ENCODE measurements around the gene NDUFB8. TPM values are rescaled to one million over a fixed set of nuclear protein-coding genes. Genes with fewer than 3 reads are reported as not detected.

NDUFB8 gene
- total and polyA plus RNA-seq, 2 donors (not counting 1 experiment from before 2014, with no cell fraction given): 160 to 167 TPM

GRCh38 chr10:100504096-100504495 lies 25.6 kb downstream of the NDUFB8 start:
- H3K4me3 ChIP-seq (replicated peaks in 1 of 4; ENCODE audit: control extremely low read depth in 1 of 4, insufficient read depth in 1 of 4, low read depth in 3 of 4, low read length in 4 of 4): no peak overlapping the region
- peak in 1 of 2 donors; percentile 59 for DNase-seq (ENCODE audit: low read depth in 2 of 2)
- H3K9ac ChIP-seq (ENCODE audit: insufficient read depth, low read length): no peak overlapping the region
- H2AFZ ChIP-seq (ENCODE audit: low read length): no peak overlapping the region
- TF ChIP-seq EZH2 (IDR thresholded peaks at IDR 0.05; ENCODE audit: low read length, missing control alignments) (no peak), CTCF (conservative IDR thresholded peaks at IDR 0.05 in 1 of 2, IDR thresholded peaks at IDR 0.05 in 1 of 2; ENCODE audit: low read depth in 1 of 2, low read length in 2 of 2) (no peak)
- H3K27me3 ChIP-seq (ENCODE audit: control insufficient read depth, insufficient read depth, low read length): no peaks in the 10 kb centered on the region
- no peak overlapping the region for H3K27ac ChIP-seq (ENCODE audit: insufficient read depth, low read length)
- H4K20me1 ChIP-seq (ENCODE audit: control insufficient read depth, extremely low read depth, insufficient read depth, low read length): no peaks in the 10 kb centered on the region
- no peaks in the 10 kb centered on the region for H3K9me3 ChIP-seq (ENCODE audit: control insufficient read depth, insufficient read depth, low read depth, low read length)
- no peaks in the 10 kb centered on the region for H3K36me3 ChIP-seq (ENCODE audit: control insufficient read depth, insufficient read depth, low read length)
- no peaks in the 10 kb centered on the region for H3K79me2 ChIP-seq (ENCODE audit: control insufficient read depth, insufficient read depth, low read length)
- H3K4me1 ChIP-seq (ENCODE audit: control insufficient read depth, extremely low read depth, insufficient read depth, low read length): no peaks in the 10 kb centered on the region
- H3K4me2 ChIP-seq (ENCODE audit: extremely low read depth, insufficient read depth, low read length): no peak overlapping the region

GRCh38 chr10:100502926-100503494 lies 26.7 kb downstream of the NDUFB8 start:
- Histone ChIP-seq H3K27ac (ENCODE audit: insufficient read depth, low read length) (no peak overlapping the region), H3K36me3 (ENCODE audit: control insufficient read depth, insufficient read depth, low read length) (no peaks in the 10 kb centered on the region), H4K20me1 (ENCODE audit: control insufficient read depth, extremely low read depth, insufficient read depth, low read length) (no peaks in the 10 kb centered on the region), H2AFZ (ENCODE audit: low read length) (no peak overlapping the region), H3K79me2 (ENCODE audit: control insufficient read depth, insufficient read depth, low read length) (no peaks in the 10 kb centered on the region), H3K4me2 (ENCODE audit: extremely low read depth, insufficient read depth, low read length) (no peak overlapping the region), H3K4me3 (replicated peaks in 1 of 4; ENCODE audit: control extremely low read depth in 1 of 4, insufficient read depth in 1 of 4, low read depth in 3 of 4, low read length in 4 of 4) (no peak overlapping the region), H3K9ac (ENCODE audit: insufficient read depth, low read length) (no peak overlapping the region), H3K4me1 (ENCODE audit: control insufficient read depth, extremely low read depth, insufficient read depth, low read length) (no peaks in the 10 kb centered on the region), H3K27me3 (ENCODE audit: control insufficient read depth, insufficient read depth, low read length) (no peaks in the 10 kb centered on the region), H3K9me3 (ENCODE audit: control insufficient read depth, insufficient read depth, low read depth, low read length) (no peaks in the 10 kb centered on the region)
- DNase-seq (ENCODE audit: low read depth in 2 of 2): no peak
- TF ChIP-seq EZH2 (IDR thresholded peaks at IDR 0.05; ENCODE audit: low read length, missing control alignments) (no peak), CTCF (conservative IDR thresholded peaks at IDR 0.05 in 1 of 2, IDR thresholded peaks at IDR 0.05 in 1 of 2; ENCODE audit: low read depth in 1 of 2, low read length in 2 of 2) (no peak)

- DNase-seq (ENCODE audit: low read depth in 2 of 2): peak in 1 of 2 donors; percentile 11
- Histone ChIP-seq H3K79me2 (ENCODE audit: control insufficient read depth, insufficient read depth, low read length) (no peaks in the 10 kb centered on the region), H3K4me2 (ENCODE audit: extremely low read depth, insufficient read depth, low read length) (no peak overlapping the region), H3K27ac (ENCODE audit: insufficient read depth, low read length) (no peak overlapping the region), H3K4me1 (ENCODE audit: control insufficient read depth, extremely low read depth, insufficient read depth, low read length) (no peaks in the 10 kb centered on the region), H3K27me3 (ENCODE audit: control insufficient read depth, insufficient read depth, low read length) (no peaks in the 10 kb centered on the region), H3K36me3 (ENCODE audit: control insufficient read depth, insufficient read depth, low read length) (no peaks in the 10 kb centered on the region), H3K4me3 (replicated peaks in 1 of 4; ENCODE audit: control extremely low read depth in 1 of 4, insufficient read depth in 1 of 4, low read depth in 3 of 4, low read length in 4 of 4) (no peak overlapping the region), H3K9ac (ENCODE audit: insufficient read depth, low read length) (no peak overlapping the region), H3K9me3 (ENCODE audit: control insufficient read depth, insufficient read depth, low read depth, low read length) (no peaks in the 10 kb centered on the region), H4K20me1 (ENCODE audit: control insufficient read depth, extremely low read depth, insufficient read depth, low read length) (no peaks in the 10 kb centered on the region), H2AFZ (ENCODE audit: low read length) (no peak overlapping the region)
- no peak for TF ChIP-seq EZH2 (IDR thresholded peaks at IDR 0.05; ENCODE audit: low read length, missing control alignments)
- no peak for TF ChIP-seq CTCF (conservative IDR thresholded peaks at IDR 0.05 in 1 of 2, IDR thresholded peaks at IDR 0.05 in 1 of 2; ENCODE audit: low read depth in 1 of 2, low read length in 2 of 2)
Measured at GRCh38 chr10:100501423-100501822, 28.2 kb downstream of the NDUFB8 start.

Measured in fibroblast of lung (primary cell).